Measurements from ENCODE around the gene RAB5B. TPM values are rescaled to one million over a fixed set of nuclear protein-coding genes. Genes with fewer than 3 reads are reported as not detected.
"Not testable (repeated sequence)": the region's sequence is repeated elsewhere in the genome, so short reads cannot be mapped to it uniquely, and the experiment has no call there.

Gene RAB5B
- total and polyA plus RNA-seq, 2 donors = 39.7 to 63.1 TPM

DNA sequence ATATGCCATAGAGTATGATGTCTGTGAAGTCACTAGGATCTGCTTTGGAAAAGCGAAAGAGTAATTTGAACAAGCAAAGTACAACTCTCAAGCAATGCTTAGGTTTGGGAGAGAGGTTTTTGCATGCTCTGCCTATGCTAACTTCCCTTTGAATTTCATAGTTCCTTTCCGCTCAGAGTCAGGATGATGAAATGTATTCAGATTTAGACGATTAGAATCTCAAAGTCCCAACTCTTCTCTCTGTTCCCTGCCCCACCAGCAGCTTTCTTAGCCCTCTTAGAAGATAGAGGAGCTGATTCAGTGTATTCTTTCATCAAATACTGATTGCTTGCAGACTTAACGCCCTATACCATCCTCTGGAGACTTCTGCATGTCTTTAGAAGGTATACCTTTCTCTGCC is 11.5 kb downstream of the RAB5B start:
- WGBS = 97% methylated on average over 4 of the region's 4 CpGs
- Histone ChIP-seq H3K9me3 (ENCODE audit: control insufficient read depth in 2 of 2, insufficient read depth in 1 of 2, low read length in 1 of 2) (no peaks in the 10 kb centered on the region), H3K36me3 (ENCODE audit: control insufficient read depth in 2 of 2, insufficient read depth in 2 of 2, low read length in 1 of 2) (peaks cover 56 to 79% of the 10 kb centered on the region in 2 donors), H3K4me1 (ENCODE audit: control insufficient read depth in 2 of 2, insufficient read depth in 2 of 2, low read length in 2 of 2) (peaks cover 0 to 3% of the 10 kb centered on the region in 2 donors), H3K4me3 (ENCODE audit: low read length in 2 of 2) (no peak overlapping the region), H3K27me3 (ENCODE audit: control insufficient read depth in 2 of 2, insufficient read depth in 1 of 2, low read length in 1 of 2) (no peaks in the 10 kb centered on the region), H3K27ac (ENCODE audit: low read depth in 1 of 2, low read length in 1 of 2) (no peak overlapping the region)
- DNase-seq (ENCODE audit: low read depth in 6 of 9, low spot score in 9 of 9) = no peak

DNA sequence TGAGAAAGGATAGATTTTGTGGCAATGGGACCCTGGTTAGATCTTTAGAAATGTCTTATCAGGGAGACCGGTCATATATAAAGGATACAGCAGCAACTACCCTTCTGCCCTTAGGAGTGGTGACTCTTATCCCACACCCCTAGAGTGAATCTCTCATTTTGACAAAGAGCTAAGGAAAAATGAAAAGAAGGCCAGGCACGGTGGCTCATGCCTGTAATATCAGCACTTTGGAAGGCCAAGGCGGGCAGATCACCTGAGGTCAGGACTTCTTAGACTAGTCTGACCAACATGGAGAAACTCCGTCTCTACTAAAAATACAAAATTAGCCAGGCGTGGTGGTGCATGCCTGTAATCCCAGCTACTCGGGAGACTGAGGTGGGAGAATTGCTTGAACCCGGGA is 12.1 kb downstream of the RAB5B start:
- H3K27me3 ChIP-seq (ENCODE audit: control insufficient read depth in 2 of 2, insufficient read depth in 1 of 2, low read length in 1 of 2); H3K27ac ChIP-seq (ENCODE audit: low read depth in 1 of 2, low read length in 1 of 2); H3K4me1 ChIP-seq (ENCODE audit: control insufficient read depth in 2 of 2, insufficient read depth in 2 of 2, low read length in 2 of 2); H3K9me3 ChIP-seq (ENCODE audit: control insufficient read depth in 2 of 2, insufficient read depth in 1 of 2, low read length in 1 of 2); H3K4me3 ChIP-seq (ENCODE audit: low read length in 2 of 2); DNase-seq (ENCODE audit: low read depth in 6 of 9, low spot score in 9 of 9): not testable (repeated sequence)
- peaks cover 57 to 79% of the 10 kb centered on the region in 2 donors for H3K36me3 ChIP-seq (ENCODE audit: control insufficient read depth in 2 of 2, insufficient read depth in 2 of 2, low read length in 1 of 2)
- WGBS = 98% methylated on average over 7 of the region's 7 CpGs

DNA sequence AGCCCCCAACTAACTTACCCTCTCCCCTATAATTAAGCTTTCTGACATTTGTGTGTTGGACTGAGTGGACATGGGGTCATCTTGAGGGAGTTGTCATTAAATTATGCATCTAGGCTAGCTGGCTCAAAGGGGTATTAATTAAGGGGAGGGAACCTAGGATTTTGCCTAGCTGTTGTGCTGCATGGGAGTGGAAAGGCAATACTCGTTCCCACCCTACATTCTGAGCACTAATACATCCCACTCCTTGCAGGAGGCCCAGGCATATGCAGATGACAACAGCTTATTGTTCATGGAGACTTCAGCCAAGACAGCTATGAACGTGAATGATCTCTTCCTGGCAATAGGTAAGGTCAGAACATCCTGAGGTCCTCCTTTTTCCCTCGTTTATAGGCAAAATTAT is 17.2 kb downstream of the RAB5B start:
- DNase-seq (ENCODE audit: low read depth in 6 of 9, low spot score in 9 of 9) = no peak
- Histone ChIP-seq H3K4me3 (ENCODE audit: low read length in 2 of 2) (no peak overlapping the region), H3K4me1 (ENCODE audit: control insufficient read depth in 2 of 2, insufficient read depth in 2 of 2, low read length in 2 of 2) (no peaks in the 10 kb centered on the region), H3K9me3 (ENCODE audit: control insufficient read depth in 2 of 2, insufficient read depth in 1 of 2, low read length in 1 of 2) (no peaks in the 10 kb centered on the region), H3K36me3 (ENCODE audit: control insufficient read depth in 2 of 2, insufficient read depth in 2 of 2, low read length in 1 of 2) (peaks cover 69 to 81% of the 10 kb centered on the region in 2 donors), H3K27ac (ENCODE audit: low read depth in 1 of 2, low read length in 1 of 2) (no peak overlapping the region), H3K27me3 (ENCODE audit: control insufficient read depth in 2 of 2, insufficient read depth in 1 of 2, low read length in 1 of 2) (no peaks in the 10 kb centered on the region)
- WGBS = 97% methylated on average over 3 of the region's 3 CpGs

DNA sequence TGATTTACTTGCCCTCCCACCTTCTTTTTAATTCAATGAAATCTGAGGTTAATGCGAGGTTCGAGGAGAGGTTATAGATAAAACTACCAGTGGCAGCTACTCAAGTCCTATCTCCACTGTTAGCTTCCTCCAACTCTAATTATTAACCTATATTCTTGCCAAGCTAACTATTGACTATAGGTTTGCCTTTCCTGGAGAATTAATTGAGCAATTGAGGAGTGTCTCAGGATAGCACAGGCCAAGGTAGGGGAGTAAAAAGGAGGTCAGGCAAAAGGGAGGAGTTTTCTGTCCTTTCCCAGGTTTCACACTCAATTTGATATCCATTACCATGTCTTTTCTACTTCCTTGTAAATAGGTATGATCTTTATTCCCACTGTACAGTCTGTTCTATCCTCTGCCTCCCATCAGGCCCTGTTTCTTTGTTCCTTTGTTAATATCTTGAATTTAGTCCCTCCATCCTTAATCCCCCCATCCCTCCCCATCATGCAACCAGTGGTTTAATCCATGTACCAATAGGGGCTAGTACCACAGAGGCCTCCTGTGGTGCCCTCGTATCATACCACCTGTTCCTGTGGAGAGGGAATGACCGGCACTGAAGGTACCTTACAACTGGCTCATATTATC is 19.5 kb downstream of the RAB5B start:
- Histone ChIP-seq H3K9me3 (ENCODE audit: control insufficient read depth in 2 of 2, insufficient read depth in 1 of 2, low read length in 1 of 2) (no peaks in the 10 kb centered on the region), H3K4me3 (ENCODE audit: low read length in 2 of 2) (no peak overlapping the region), H3K27me3 (ENCODE audit: control insufficient read depth in 2 of 2, insufficient read depth in 1 of 2, low read length in 1 of 2) (peaks cover 2 to 14% of the 10 kb centered on the region in 2 donors), H3K27ac (ENCODE audit: low read depth in 1 of 2, low read length in 1 of 2) (no peak overlapping the region), H3K36me3 (ENCODE audit: control insufficient read depth in 2 of 2, insufficient read depth in 2 of 2, low read length in 1 of 2) (peaks cover 60 to 64% of the 10 kb centered on the region in 2 donors), H3K4me1 (ENCODE audit: control insufficient read depth in 2 of 2, insufficient read depth in 2 of 2, low read length in 2 of 2) (peaks cover 2 to 11% of the 10 kb centered on the region in 2 donors)
- 97% methylated on average over 4 of the region's 4 CpGs for WGBS
- no peak for DNase-seq (ENCODE audit: low read depth in 6 of 9, low spot score in 9 of 9)

DNA sequence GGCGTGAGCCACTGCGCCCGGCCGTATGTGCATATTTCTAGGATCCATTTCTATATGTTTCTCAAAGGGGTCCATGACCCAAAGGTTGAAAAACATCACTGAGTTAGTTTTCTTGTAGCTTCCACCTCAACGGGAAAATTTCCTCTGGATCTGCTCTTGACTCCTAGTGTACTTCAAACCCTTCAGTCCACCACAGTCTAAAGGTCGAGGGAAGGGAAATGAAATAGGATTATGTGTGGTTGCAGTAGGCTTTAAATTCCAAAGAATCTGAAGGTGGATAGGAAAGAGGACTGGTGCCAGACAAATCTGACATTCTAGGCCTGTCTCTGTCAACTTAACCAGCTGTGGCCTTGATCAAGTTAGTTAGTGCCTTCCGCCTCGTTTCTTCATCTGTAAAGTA is 21.5 kb downstream of the RAB5B start:
- peaks cover 2 to 11% of the 10 kb centered on the region in 2 donors for H3K4me1 ChIP-seq (ENCODE audit: control insufficient read depth in 2 of 2, insufficient read depth in 2 of 2, low read length in 2 of 2)
- H3K9me3 ChIP-seq (ENCODE audit: control insufficient read depth in 2 of 2, insufficient read depth in 1 of 2, low read length in 1 of 2) = no peaks in the 10 kb centered on the region
- WGBS = 97% methylated on average over 8 of the region's 8 CpGs
- no peak for DNase-seq (ENCODE audit: low read depth in 6 of 9, low spot score in 9 of 9)
- no peak overlapping the region for H3K27ac ChIP-seq (ENCODE audit: low read depth in 1 of 2, low read length in 1 of 2)
- no peak overlapping the region for H3K4me3 ChIP-seq (ENCODE audit: low read length in 2 of 2)
- peaks cover 2 to 14% of the 10 kb centered on the region in 2 donors for H3K27me3 ChIP-seq (ENCODE audit: control insufficient read depth in 2 of 2, insufficient read depth in 1 of 2, low read length in 1 of 2)
- H3K36me3 ChIP-seq (ENCODE audit: control insufficient read depth in 2 of 2, insufficient read depth in 2 of 2, low read length in 1 of 2) = peaks cover 40 to 44% of the 10 kb centered on the region in 2 donors

DNA sequence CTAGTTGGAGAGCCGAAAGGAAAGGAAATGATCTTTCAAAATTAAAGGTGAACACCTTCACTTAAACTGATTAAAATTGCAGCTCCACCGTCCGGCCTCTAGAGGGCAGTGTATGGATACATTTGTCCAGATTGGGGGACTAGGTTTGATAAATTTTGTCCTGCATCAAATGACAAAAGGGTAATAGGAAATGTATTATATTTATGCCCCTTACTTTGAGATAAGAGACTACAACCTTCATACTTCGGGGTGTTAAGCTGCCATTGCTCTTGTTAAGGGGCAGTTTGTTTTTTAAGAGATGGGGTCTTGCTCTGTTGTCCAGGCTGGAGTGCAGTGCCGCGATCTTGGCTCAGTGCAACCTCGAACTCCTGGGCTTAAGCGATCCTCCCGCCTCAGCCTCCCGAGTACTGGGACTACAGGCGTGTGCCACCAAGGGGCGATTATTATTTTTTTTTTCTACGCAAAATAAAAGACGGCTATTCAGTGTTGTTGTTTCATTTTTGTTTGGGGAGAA is 22.4 kb downstream of the RAB5B start:
- WGBS = 38% methylated on average over 14 of the region's 14 CpGs
- H3K9me3 ChIP-seq (ENCODE audit: control insufficient read depth in 2 of 2, insufficient read depth in 1 of 2, low read length in 1 of 2) = no peaks in the 10 kb centered on the region
- H3K36me3 ChIP-seq (ENCODE audit: control insufficient read depth in 2 of 2, insufficient read depth in 2 of 2, low read length in 1 of 2) = peaks cover 31 to 35% of the 10 kb centered on the region in 2 donors
- peak in 6 of 9 donors; percentile 52 to 81 (median 66) for DNase-seq (ENCODE audit: low read depth in 6 of 9, low spot score in 9 of 9)
- H3K27ac ChIP-seq (ENCODE audit: low read depth in 1 of 2, low read length in 1 of 2) = no peak overlapping the region
- peaks cover 2 to 11% of the 10 kb centered on the region in 2 donors for H3K4me1 ChIP-seq (ENCODE audit: control insufficient read depth in 2 of 2, insufficient read depth in 2 of 2, low read length in 2 of 2)
- peak overlapping the region in 1 of 2 donors; percentile 7 for H3K4me3 ChIP-seq (ENCODE audit: low read length in 2 of 2)
- peaks cover 2 to 14% of the 10 kb centered on the region in 2 donors for H3K27me3 ChIP-seq (ENCODE audit: control insufficient read depth in 2 of 2, insufficient read depth in 1 of 2, low read length in 1 of 2)

DNA sequence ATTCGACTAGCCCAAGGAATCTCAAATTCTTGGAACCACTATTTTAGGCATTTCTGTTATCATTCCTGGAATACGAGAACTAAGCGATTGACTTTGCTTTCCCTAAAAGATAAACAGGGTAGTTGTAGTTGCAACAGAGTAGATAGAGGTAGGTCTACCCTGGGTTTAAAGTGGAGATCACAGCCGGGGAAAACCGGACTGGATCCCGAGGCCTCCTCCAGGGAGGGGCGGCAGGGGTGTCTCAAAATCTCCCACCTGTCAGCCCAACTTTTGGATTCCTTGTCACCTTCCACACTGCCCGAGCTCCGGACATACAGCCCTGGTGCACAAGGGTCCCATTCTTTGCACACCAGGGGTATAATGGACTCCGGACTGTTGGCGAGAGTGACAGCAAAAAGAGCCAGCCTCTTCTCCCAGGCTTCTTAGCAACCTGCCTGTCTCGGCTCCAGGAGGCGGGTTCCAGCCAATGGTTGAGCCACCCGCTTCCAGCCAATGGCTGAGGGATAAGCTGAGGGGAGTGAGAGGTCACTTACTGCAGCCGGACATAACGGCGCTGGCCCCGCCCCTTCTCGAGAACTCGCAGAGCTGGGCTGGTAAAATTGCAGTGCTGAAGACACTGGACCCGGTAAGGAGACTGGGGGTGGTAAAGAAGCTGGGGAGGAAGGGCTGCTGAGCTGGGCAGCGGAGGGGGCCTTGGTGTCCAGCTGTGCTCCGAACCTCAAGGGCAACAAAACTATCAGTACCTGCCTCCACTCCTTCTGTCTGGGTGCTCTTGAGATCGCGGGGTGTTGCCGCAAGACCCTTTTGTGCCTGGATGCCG is 23.0 kb downstream of the RAB5B start, which contains the start of gene SUOX:
Gene SUOX, plus strand, starts transcription at position 562 of the 820 bp plus-strand sequence. CDS start 4,946 bp downstream, outside the sequence.
- H3K4me1 ChIP-seq (ENCODE audit: control insufficient read depth in 2 of 2, insufficient read depth in 2 of 2, low read length in 2 of 2) = peaks cover 2 to 11% of the 10 kb centered on the region in 2 donors
- 2% methylated on average over 27 of the region's 27 CpGs for WGBS
- DNase-seq (ENCODE audit: low read depth in 6 of 9, low spot score in 9 of 9) = peak in 2 of 9 donors; percentile 37 to 58
- peaks cover 2 to 14% of the 10 kb centered on the region in 2 donors for H3K27me3 ChIP-seq (ENCODE audit: control insufficient read depth in 2 of 2, insufficient read depth in 1 of 2, low read length in 1 of 2)
- H3K27ac ChIP-seq (ENCODE audit: low read depth in 1 of 2, low read length in 1 of 2) = peak within 1 kb of the TSS in 1 of 2 donors; percentile 3
- H3K9me3 ChIP-seq (ENCODE audit: control insufficient read depth in 2 of 2, insufficient read depth in 1 of 2, low read length in 1 of 2) = no peaks in the 10 kb centered on the region
- peaks cover 25 to 30% of the 10 kb centered on the region in 2 donors for H3K36me3 ChIP-seq (ENCODE audit: control insufficient read depth in 2 of 2, insufficient read depth in 2 of 2, low read length in 1 of 2)
- H3K4me3 ChIP-seq (ENCODE audit: low read length in 2 of 2) = peak within 1 kb of the TSS; percentile 35 to 38

DNA sequence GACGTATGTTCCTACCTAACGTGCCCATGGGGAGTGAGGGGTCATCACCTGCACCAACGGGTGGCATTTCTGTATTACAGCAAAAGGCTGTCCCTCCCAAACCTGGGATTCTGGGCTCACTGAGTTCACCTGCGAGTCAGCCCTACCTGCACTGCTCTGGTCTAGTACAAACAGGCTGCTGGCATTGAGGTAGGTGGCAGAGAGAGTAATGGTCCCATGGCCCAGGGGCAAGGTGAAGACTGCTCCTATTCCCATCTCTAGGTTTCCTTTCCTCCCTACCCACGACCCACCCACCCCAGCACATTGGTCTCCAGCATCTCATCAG is 23.6 kb downstream of the RAB5B start:
- H3K4me1 ChIP-seq (ENCODE audit: control insufficient read depth in 2 of 2, insufficient read depth in 2 of 2, low read length in 2 of 2) = peaks cover 2 to 11% of the 10 kb centered on the region in 2 donors
- H3K27ac ChIP-seq (ENCODE audit: low read depth in 1 of 2, low read length in 1 of 2) = peak overlapping the region in 1 of 2 donors; percentile 3
- no peaks in the 10 kb centered on the region for H3K9me3 ChIP-seq (ENCODE audit: control insufficient read depth in 2 of 2, insufficient read depth in 1 of 2, low read length in 1 of 2)
- WGBS = 7% methylated on average over 5 of the region's 5 CpGs
- H3K4me3 ChIP-seq (ENCODE audit: low read length in 2 of 2) = peak overlapping the region; percentile 35 to 38
- H3K27me3 ChIP-seq (ENCODE audit: control insufficient read depth in 2 of 2, insufficient read depth in 1 of 2, low read length in 1 of 2) = peaks cover 2 to 14% of the 10 kb centered on the region in 2 donors
- peaks cover 19 to 24% of the 10 kb centered on the region in 2 donors for H3K36me3 ChIP-seq (ENCODE audit: control insufficient read depth in 2 of 2, insufficient read depth in 2 of 2, low read length in 1 of 2)
- DNase-seq (ENCODE audit: low read depth in 6 of 9, low spot score in 9 of 9) = no peak

DNA sequence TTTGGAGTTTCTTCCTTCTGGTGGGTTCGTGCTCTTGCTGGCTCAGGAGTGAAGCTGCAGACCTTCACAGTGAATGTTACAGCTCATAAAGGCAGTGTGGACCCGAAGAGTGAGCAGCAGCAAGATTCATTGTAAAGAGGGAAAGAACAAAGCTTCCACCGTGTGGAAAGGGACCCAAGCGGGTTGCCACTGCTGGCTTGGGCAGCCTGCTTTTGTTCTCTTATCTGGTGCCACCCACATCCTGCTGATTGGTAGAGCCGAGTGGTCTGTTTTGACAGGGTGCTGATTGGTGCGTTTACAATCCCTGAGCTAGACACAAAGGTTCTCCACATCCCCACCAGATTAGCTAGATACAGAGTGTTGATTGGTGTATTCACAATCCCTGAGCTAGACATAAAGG is 25.6 kb downstream of the RAB5B start:
- not testable (repeated sequence) for H3K27ac ChIP-seq (ENCODE audit: low read depth in 1 of 2, low read length in 1 of 2); H3K36me3 ChIP-seq (ENCODE audit: control insufficient read depth in 2 of 2, insufficient read depth in 2 of 2, low read length in 1 of 2); H3K9me3 ChIP-seq (ENCODE audit: control insufficient read depth in 2 of 2, insufficient read depth in 1 of 2, low read length in 1 of 2); H3K4me3 ChIP-seq (ENCODE audit: low read length in 2 of 2); DNase-seq (ENCODE audit: low read depth in 6 of 9, low spot score in 9 of 9)
- WGBS = 92% methylated on average over 5 of the region's 6 CpGs
- Histone ChIP-seq H3K4me1 (ENCODE audit: control insufficient read depth in 2 of 2, insufficient read depth in 2 of 2, low read length in 2 of 2) (peaks cover 2 to 11% of the 10 kb centered on the region in 2 donors), H3K27me3 (ENCODE audit: control insufficient read depth in 2 of 2, insufficient read depth in 1 of 2, low read length in 1 of 2) (peaks cover 2 to 14% of the 10 kb centered on the region in 2 donors)

Measured in thymus (tissue), 11 donors.